ENCODE measurements around the gene BCLAF1.
"Not testable (repeated sequence)": the region's sequence is repeated elsewhere in the genome, so short reads cannot be mapped to it uniquely, and the experiment has no call there.

Gene BCLAF1

GRCh38 chr6:136309171-136309570 lies 19.5 kb upstream of the BCLAF1 start:
- DNase-seq = no peak

- DNase-seq = not testable (repeated sequence)
Observed at GRCh38 chr6:136308469-136308868, 18.8 kb upstream of the BCLAF1 start.

- no peak for DNase-seq
Observed at GRCh38 chr6:136307351-136307750, 17.7 kb upstream of the BCLAF1 start.

GRCh38 chr6:136306466-136306865 lies 16.8 kb upstream of the BCLAF1 start:
- DNase-seq = no peak

- no peak for DNase-seq
Observed at GRCh38 chr6:136304410-136304809, 14.8 kb upstream of the BCLAF1 start.

- no peak for DNase-seq
Observed at GRCh38 chr6:136303516-136303915, 13.9 kb upstream of the BCLAF1 start.

GRCh38 chr6:136294621-136295020 lies 5.0 kb upstream of the BCLAF1 start:
- no peak for DNase-seq

- DNase-seq = peak; percentile 77
Observed at GRCh38 chr6:136290410-136291010, 864 bp upstream of the BCLAF1 start.

GRCh38 chr6:136289327-136289578 lies 393 bp downstream of the BCLAF1 start:
- peak; percentile 70 for DNase-seq

- DNase-seq = no peak
Observed at GRCh38 chr6:136288566-136289326, 900 bp downstream of the BCLAF1 start.

- DNase-seq = no peak
Observed at GRCh38 chr6:136284909-136285308, 4.7 kb downstream of the BCLAF1 start.

GRCh38 chr6:136282906-136283305 lies 6.7 kb downstream of the BCLAF1 start:
- DNase-seq = no peak

- no peak for DNase-seq
Observed at GRCh38 chr6:136280032-136280609, 9.5 kb downstream of the BCLAF1 start.

- no peak for DNase-seq
Observed at GRCh38 chr6:136274062-136274461, 15.6 kb downstream of the BCLAF1 start.

GRCh38 chr6:136265101-136265500 lies 24.5 kb downstream of the BCLAF1 start:
- DNase-seq = no peak

- no peak for DNase-seq
Observed at GRCh38 chr6:136262940-136263339, 26.7 kb downstream of the BCLAF1 start.

GRCh38 chr6:136254851-136255466 lies 34.7 kb downstream of the BCLAF1 start:
- no peak for DNase-seq

GRCh38 chr6:136253734-136254133 lies 35.9 kb downstream of the BCLAF1 start:
- DNase-seq = no peak

- DNase-seq = no peak
Observed at GRCh38 chr6:136252441-136252840, 37.2 kb downstream of the BCLAF1 start.

- DNase-seq = no peak
Observed at GRCh38 chr6:136251394-136251793, 38.3 kb downstream of the BCLAF1 start.

- DNase-seq = no peak
Observed at GRCh38 chr6:136250686-136251008, 39.0 kb downstream of the BCLAF1 start.

- DNase-seq = peak; percentile 96
Observed at GRCh38 chr6:136249811-136250685, 39.6 kb downstream of the BCLAF1 start, which contains the start of gene MTFR2. TSS of gene MTFR2 (minus strand) at chr6:136250311. CDS start at chr6:136249099, 1,212 bp downstream.

GRCh38 chr6:136249336-136249735 lies 40.3 kb downstream of the BCLAF1 start:
- DNase-seq = no peak
